Trophoblast cell (in vitro differentiated cells and primary cell): Measurements from ENCODE around the gene SLAMF1.
"Not testable (repeated sequence)": the region's sequence is repeated elsewhere in the genome, so short reads cannot be mapped to it uniquely, and the experiment has no call there.

ENCODE experiments used
- DNase-seq, 2 donors: peaks; one replicate each; pipeline ENCODE4 v3.0.0-alpha.2; 2016
- H2AFZ ChIP-seq: 2 replicates; pipeline ENCODE4 v1.6.1; 2013; ENCODE audit warnings: low read length, moderate library complexity, mild to moderate bottlenecking; ENCODE audit not compliant: insufficient read depth, poor library complexity
- H2AK5ac ChIP-seq: 2 replicates; pipeline ENCODE4 v1.6.1; 2013; ENCODE audit warnings: mild to moderate bottlenecking, low read length
- H2BK120ac ChIP-seq: 2 replicates; pipeline ENCODE4 v1.6.1; 2013; ENCODE audit warnings: low read length, mild to moderate bottlenecking, moderate library complexity; ENCODE audit not compliant: insufficient read depth, poor library complexity
- H2BK12ac ChIP-seq: 2 replicates; pipeline ENCODE4 v1.6.1; 2013; ENCODE audit warnings: mild to moderate bottlenecking, low read length, moderate library complexity
- H2BK5ac ChIP-seq: 2 replicates; pipeline ENCODE4 v1.6.1; 2013; ENCODE audit warnings: low read length, low read depth, moderate library complexity, mild to moderate bottlenecking; ENCODE audit not compliant: poor library complexity
- H3K14ac ChIP-seq: 2 replicates; pipeline ENCODE4 v1.6.1; 2013; ENCODE audit warnings: mild to moderate bottlenecking, low read length
- H3K18ac ChIP-seq: 2 replicates; pipeline ENCODE4 v1.6.1; 2013; ENCODE audit warnings: mild to moderate bottlenecking, low read length
- H3K23ac ChIP-seq: 2 replicates; pipeline ENCODE4 v1.6.1; 2013; ENCODE audit warnings: low read length
- H3K27ac ChIP-seq: 2 replicates; pipeline ENCODE4 v1.5.1; 2013; ENCODE audit warnings: low read depth, mild to moderate bottlenecking, inconsistent platforms, low read length, moderate library complexity
- H3K27me3 ChIP-seq: 2 replicates; pipeline ENCODE4 v1.6.1; 2013; ENCODE audit warnings: inconsistent platforms, mild to moderate bottlenecking, low read length, moderate library complexity; ENCODE audit not compliant: insufficient read depth
- H3K36me3 ChIP-seq, 2 experiments: 1 replicate in 1 of 2; 2 replicates in 1 of 2; pipeline ENCODE4 v1.6.1; 2013; ENCODE audit warnings: low read length in 2 of 2, mild to moderate bottlenecking in 2 of 2, moderate library complexity in 1 of 2; ENCODE audit not compliant: insufficient read depth in 2 of 2, control insufficient read depth in 1 of 2
- H3K4ac ChIP-seq: 2 replicates; pipeline ENCODE4 v1.6.1; 2013; ENCODE audit warnings: low read depth, mild to moderate bottlenecking, low read length, moderate library complexity
- H3K4me1 ChIP-seq, 2 experiments: 1 replicate in 1 of 2; 2 replicates in 1 of 2; pipeline ENCODE4 v1.6.1; 2013; ENCODE audit warnings: low read length in 2 of 2, mild to moderate bottlenecking in 2 of 2, moderate library complexity in 1 of 2; ENCODE audit not compliant: insufficient read depth in 2 of 2, control insufficient read depth in 1 of 2
- H3K4me2 ChIP-seq: 2 replicates; pipeline ENCODE4 v1.6.1; 2013; ENCODE audit warnings: inconsistent platforms, mild to moderate bottlenecking, low read length, moderate library complexity
- H3K4me3 ChIP-seq: 2 replicates; pipeline ENCODE4 v1.5.1; 2013; ENCODE audit warnings: mild to moderate bottlenecking, low read depth, low read length, inconsistent platforms
- H3K79me1 ChIP-seq: one replicate; pipeline ENCODE4 v1.6.1; 2013; ENCODE audit warnings: low read length
- H3K79me2 ChIP-seq: 2 replicates; pipeline ENCODE4 v1.6.1; 2013; ENCODE audit warnings: low read length, mild to moderate bottlenecking; ENCODE audit not compliant: control insufficient read depth, insufficient read depth, poor library complexity
- H3K9ac ChIP-seq: 2 replicates; pipeline ENCODE4 v1.6.1; 2013; ENCODE audit warnings: mild to moderate bottlenecking, low read length
- H3K9me3 ChIP-seq: 2 replicates; pipeline ENCODE4 v1.6.1; 2013; ENCODE audit warnings: low read depth, mild to moderate bottlenecking, control low read depth, inconsistent platforms, low read length; ENCODE audit not compliant: insufficient read depth
- H4K12ac ChIP-seq: 2 replicates; pipeline ENCODE4 v1.6.1; 2013; ENCODE audit warnings: low read depth, mild to moderate bottlenecking, low read length, moderate library complexity
- H4K8ac ChIP-seq: 2 replicates; pipeline ENCODE4 v1.6.1; 2013; ENCODE audit warnings: low read depth, mild to moderate bottlenecking, low read length, moderate library complexity
- H4K91ac ChIP-seq: one replicate; pipeline ENCODE4 v1.6.1; 2013; ENCODE audit warnings: low read depth, mild to moderate bottlenecking, low read length, moderate library complexity
- WGBS: extraction: QIAGEN DNeasy Blood & Tissue Kit; methylation state at CpG from one replicate; pipeline ENCODE4 v1.1.7; 2013; ENCODE audit warnings: missing lambda C conversion rate; ENCODE audit not compliant: insufficient read length, insufficient coverage; ENCODE audit errors: extremely low coverage; 5-methylcytosine and 5-hydroxymethylcytosine counted together

SLAMF1 gene

DNA sequence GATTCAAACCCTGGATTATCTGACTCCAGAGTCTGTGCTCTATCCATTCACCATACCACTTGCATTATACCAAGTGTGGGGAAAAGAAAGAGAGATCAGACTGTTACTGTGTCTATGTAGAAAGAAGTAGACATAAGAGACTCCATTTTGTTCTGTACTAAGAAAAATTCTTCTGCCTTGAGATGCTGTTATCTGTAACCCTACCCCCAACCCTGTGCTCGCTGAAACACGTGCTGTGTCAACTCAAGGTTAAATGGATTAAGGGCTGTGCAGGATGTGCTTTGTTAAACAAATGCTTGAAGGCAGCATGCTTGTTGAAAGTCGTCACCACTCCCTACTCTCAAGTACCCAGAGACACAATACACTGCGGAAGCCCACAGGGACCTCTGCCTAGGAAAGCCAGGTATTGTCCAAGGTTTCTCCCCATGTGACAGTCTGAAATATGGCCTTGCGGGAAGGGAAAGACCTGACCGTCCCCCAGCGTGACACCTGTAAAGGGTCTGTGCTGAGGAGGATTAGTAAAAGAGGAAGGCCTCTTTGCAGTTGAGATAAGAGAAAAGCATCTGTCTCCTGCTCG is 5.3 kb upstream of the SLAMF1 start:
- H2BK5ac ChIP-seq, H4K12ac ChIP-seq, H3K4ac ChIP-seq, H2BK12ac ChIP-seq, H4K8ac ChIP-seq, H2AFZ ChIP-seq, H3K27me3 ChIP-seq, DNase-seq, H2AK5ac ChIP-seq, H3K4me3 ChIP-seq, H4K91ac ChIP-seq, H3K36me3 ChIP-seq, H3K23ac ChIP-seq, H3K9ac ChIP-seq, H3K9me3 ChIP-seq, H3K4me2 ChIP-seq, H3K79me2 ChIP-seq, H3K14ac ChIP-seq, H3K18ac ChIP-seq: not testable (repeated sequence)
- peak overlapping the region; percentile 8 for H2BK120ac ChIP-seq
- H3K79me1 ChIP-seq: peaks cover 12% of the 10 kb centered on the region
- H3K4me1 ChIP-seq: peaks cover 15 to 22% of the 10 kb centered on the region in 2 experiments
- H3K27ac ChIP-seq: peak overlapping the region; percentile 60
- WGBS: no CpG with 5 or more reads among the region's 8 CpGs

DNA sequence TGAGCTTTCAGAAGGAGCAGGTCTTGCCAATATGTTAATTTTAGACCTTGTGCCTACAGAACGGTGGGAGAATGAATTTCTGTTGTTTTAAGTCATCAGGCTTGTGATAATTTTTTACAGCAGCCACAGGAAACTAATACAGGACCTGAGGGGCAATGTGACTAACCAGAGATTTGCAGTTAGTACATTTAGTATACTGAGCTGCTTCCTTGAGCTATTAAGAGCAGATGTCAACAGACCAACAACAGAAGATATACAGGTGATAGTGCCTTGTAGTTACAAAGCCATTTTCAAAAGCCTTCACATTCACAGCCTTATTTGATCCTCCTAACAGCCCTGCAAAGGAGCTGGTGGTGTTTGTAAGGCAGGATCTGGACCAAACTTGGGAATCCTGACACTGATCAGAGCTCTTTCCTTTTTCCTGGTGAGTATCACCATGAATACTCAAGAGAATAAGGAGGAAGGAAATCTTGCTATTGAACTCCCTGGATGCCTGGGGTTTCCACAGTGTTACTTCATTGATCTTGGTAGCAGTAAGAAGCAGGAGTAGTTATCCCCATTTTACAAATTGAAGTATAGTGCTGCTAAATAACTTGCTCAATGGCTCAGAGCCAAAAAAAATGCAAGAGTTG is 4.7 kb upstream of the SLAMF1 start:
- no CpG with 5 or more reads among the region's 1 CpG for WGBS
- DNase-seq: no peak
- Histone ChIP-seq H2BK12ac (peak overlapping the region; percentile 82), H3K36me3 (no peaks in the 10 kb centered on the region), H4K8ac (no peak overlapping the region), H4K91ac (peak overlapping the region; percentile 39), H3K4ac (no peak overlapping the region), H3K27me3 (no peaks in the 10 kb centered on the region), H3K9ac (no peak overlapping the region), H3K4me3 (no peak overlapping the region), H2BK120ac (peak overlapping the region; percentile 8), H4K12ac (no peak overlapping the region), H3K9me3 (no peaks in the 10 kb centered on the region), H2AK5ac (no peak overlapping the region), H3K79me2 (no peaks in the 10 kb centered on the region), H2AFZ (no peak overlapping the region), H3K18ac (no peak overlapping the region), H3K4me2 (no peak overlapping the region), H2BK5ac (peak overlapping the region; percentile 68), H3K27ac (peak overlapping the region; percentile 60), H3K23ac (no peak overlapping the region), H3K4me1 (peaks cover 15 to 22% of the 10 kb centered on the region in 2 experiments), H3K79me1 (peaks cover 12% of the 10 kb centered on the region), H3K14ac (no peak overlapping the region)

GRCh38 chr1:160647329-160647720 is 481 bp upstream of the SLAMF1 start:
- Histone ChIP-seq H3K79me2 (no peaks in the 10 kb centered on the region), H3K14ac (no peak overlapping the region), H3K27me3 (no peaks in the 10 kb centered on the region), H3K23ac (no peak overlapping the region), H4K91ac (no peak overlapping the region), H3K4ac (no peak overlapping the region), H3K79me1 (peaks cover 3% of the 10 kb centered on the region), H2BK5ac (no peak overlapping the region), H2BK12ac (no peak overlapping the region), H3K4me3 (no peak overlapping the region), H3K4me1 (peaks cover 3 to 5% of the 10 kb centered on the region in 2 experiments), H4K8ac (no peak overlapping the region), H4K12ac (no peak overlapping the region), H2AK5ac (no peak overlapping the region), H2BK120ac (no peak overlapping the region), H3K27ac (no peak overlapping the region), H3K4me2 (no peak overlapping the region), H3K18ac (no peak overlapping the region), H2AFZ (no peak overlapping the region), H3K9me3 (no peaks in the 10 kb centered on the region), H3K36me3 (no peaks in the 10 kb centered on the region), H3K9ac (no peak overlapping the region)
- WGBS: no CpG with 5 or more reads among the region's 3 CpGs
- DNase-seq: no peak

DNA sequence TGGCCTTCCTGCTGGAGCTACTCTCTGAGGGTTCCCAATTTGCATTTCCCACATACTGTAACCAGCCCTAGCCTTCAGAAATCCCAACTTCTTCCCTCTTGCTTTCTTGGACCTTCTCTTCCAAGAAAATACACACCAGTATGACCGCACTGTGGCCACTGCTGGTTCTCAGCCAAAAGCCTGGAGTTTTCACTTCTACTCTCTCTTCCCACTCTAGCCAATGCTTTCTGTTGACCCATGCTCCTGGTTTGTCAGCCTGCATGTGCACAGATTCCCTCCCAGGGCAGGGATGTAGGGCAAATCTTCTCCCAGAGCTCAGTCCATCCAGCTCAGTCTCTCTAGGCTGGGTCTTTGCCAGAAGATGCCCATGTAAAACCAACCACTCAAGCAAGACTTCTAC is 664 bp downstream of the SLAMF1 start:
- H4K12ac ChIP-seq: no peak overlapping the region
- H2AFZ ChIP-seq: no peak overlapping the region
- H3K27ac ChIP-seq: no peak overlapping the region
- H4K91ac ChIP-seq: no peak overlapping the region
- H2BK12ac ChIP-seq: no peak overlapping the region
- no peak for DNase-seq
- H3K4ac ChIP-seq: no peak overlapping the region
- no peaks in the 10 kb centered on the region for H3K9me3 ChIP-seq
- no CpG with 5 or more reads among the region's 1 CpG for WGBS
- H2BK5ac ChIP-seq: no peak overlapping the region
- no peak overlapping the region for H3K14ac ChIP-seq
- no peak overlapping the region for H3K18ac ChIP-seq
- no peaks in the 10 kb centered on the region for H3K4me1 ChIP-seq
- H3K9ac ChIP-seq: no peak overlapping the region
- H3K23ac ChIP-seq: no peak overlapping the region
- H2AK5ac ChIP-seq: no peak overlapping the region
- H3K27me3 ChIP-seq: no peaks in the 10 kb centered on the region
- no peak overlapping the region for H2BK120ac ChIP-seq
- H3K36me3 ChIP-seq: no peaks in the 10 kb centered on the region
- H3K4me2 ChIP-seq: no peak overlapping the region
- H3K79me1 ChIP-seq: no peaks in the 10 kb centered on the region
- H3K4me3 ChIP-seq: no peak overlapping the region
- H4K8ac ChIP-seq: no peak overlapping the region
- H3K79me2 ChIP-seq: no peaks in the 10 kb centered on the region
